Esophagus squamous epithelium (tissue), 4 donors: Measurements from ENCODE around the gene FAM120B.

Experiments used
- POLR2A ChIP-seq, 4 donors: fragments of 450-650 bp; IDR thresholded peaks; one replicate each; pipeline ENCODE4 v1.6.1; 2017; ENCODE audit warnings: antibody characterized with exemption in 4 of 4, mild to moderate bottlenecking in 4 of 4, moderate library complexity in 3 of 4
- TF ChIP-seq, protein P1 (sequence below), 6 experiments: fragments of 450-650 bp in 4 of 6; fragments of 200-600 bp in 2 of 6; sonication (generic) in 2 of 6; IDR thresholded peaks; one replicate each; pipeline ENCODE4 v1.5.1; 2016 to 2019; ENCODE audit warnings: antibody characterized with exemption in 6 of 6, mild to moderate bottlenecking in 4 of 6, moderate library complexity in 4 of 6

DNA sequence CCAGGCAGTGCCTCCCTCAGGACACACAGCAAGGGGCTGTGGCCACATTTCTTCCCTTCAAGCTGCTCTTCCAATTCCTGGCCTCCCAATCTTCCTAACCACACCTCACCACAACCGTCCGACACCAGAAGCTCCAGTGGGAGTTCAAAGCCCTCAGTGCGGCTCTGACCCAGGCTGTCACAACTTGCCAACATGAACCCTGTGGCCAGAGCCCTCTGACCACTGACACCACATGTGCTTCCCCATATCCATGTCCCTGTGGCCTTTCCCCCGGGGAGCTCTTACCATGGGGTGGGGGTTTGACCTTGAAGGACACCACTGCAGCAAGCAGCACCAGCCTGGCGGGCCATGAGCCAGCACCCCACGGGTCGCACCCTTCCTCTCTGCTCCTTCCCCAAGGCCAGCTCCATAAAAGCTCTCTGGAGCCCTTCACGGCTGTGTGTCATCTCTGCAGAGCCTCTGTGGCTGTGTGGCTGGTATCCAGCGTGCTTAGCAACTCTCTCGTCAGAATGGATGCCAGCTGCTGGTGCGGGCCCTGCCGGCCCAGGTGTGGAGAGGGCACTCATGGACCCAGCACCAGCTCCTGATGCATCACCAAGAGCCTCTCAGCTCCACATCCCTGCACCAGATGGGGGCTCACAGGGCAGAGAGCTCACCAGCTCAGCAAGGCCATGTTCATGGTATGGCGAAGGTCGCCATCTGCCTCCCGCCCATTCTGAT lies 140.4 kb downstream of the FAM120B start:
- TF ChIP-seq, protein P1, sequence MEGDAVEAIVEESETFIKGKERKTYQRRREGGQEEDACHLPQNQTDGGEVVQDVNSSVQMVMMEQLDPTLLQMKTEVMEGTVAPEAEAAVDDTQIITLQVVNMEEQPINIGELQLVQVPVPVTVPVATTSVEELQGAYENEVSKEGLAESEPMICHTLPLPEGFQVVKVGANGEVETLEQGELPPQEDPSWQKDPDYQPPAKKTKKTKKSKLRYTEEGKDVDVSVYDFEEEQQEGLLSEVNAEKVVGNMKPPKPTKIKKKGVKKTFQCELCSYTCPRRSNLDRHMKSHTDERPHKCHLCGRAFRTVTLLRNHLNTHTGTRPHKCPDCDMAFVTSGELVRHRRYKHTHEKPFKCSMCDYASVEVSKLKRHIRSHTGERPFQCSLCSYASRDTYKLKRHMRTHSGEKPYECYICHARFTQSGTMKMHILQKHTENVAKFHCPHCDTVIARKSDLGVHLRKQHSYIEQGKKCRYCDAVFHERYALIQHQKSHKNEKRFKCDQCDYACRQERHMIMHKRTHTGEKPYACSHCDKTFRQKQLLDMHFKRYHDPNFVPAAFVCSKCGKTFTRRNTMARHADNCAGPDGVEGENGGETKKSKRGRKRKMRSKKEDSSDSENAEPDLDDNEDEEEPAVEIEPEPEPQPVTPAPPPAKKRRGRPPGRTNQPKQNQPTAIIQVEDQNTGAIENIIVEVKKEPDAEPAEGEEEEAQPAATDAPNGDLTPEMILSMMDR (IDR thresholded peaks at IDR 0.05), result no peak
- TF ChIP-seq POLR2A (IDR thresholded peaks at IDR 0.05), result no peak
